ENCODE results near the gene SPTBN1. TPM values are rescaled to one million over a fixed set of nuclear protein-coding genes. Genes with fewer than 3 reads are reported as not detected.

SPTBN1 gene
- total RNA-seq, 4 donors from 2014 or later: 189 to 423 (median 341) TPM

DNA sequence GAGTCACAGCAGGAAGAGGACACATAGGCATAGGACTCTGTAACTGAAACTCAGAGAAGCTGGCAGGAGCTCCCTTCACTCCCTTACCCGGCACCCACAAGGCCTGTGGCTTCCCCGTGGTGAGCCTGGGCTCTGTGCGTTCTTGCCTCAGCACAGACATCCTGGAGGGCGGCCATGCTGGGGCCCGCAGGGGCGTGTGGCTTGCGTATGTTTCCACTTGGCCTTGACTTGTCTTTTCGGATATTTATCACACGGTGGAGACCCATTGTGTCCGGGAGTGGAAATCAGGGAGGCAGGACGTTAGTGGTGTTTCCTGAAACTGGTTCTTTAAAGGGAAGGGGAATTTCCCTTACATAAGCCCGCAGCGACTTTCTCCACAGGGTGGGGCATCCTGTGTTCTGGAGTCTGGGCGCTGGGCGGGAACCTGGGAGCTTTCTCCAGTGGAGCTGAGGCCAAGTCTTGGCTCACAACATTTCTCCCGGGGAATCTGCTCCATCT is 217.4 kb downstream of the SPTBN1 start:
- no peak overlapping the region for H3K4me3 ChIP-seq
- no peaks in the 10 kb centered on the region for H3K9me3 ChIP-seq
- TF ChIP-seq POLR2A (IDR thresholded peaks at IDR 0.05) (peak in 1 of 2 donors; percentile 16), CTCF (IDR thresholded peaks at IDR 0.05) (no peak)
- no peaks in the 10 kb centered on the region for H3K27me3 ChIP-seq
- H3K36me3 ChIP-seq: no peaks in the 10 kb centered on the region
- peak overlapping the region; percentile 78 to 89 for H3K27ac ChIP-seq
- intact Hi-C loops (cut with DNase I; ENCODE audit: low total_unique reads): no loop called here
- H3K4me1 ChIP-seq: peaks cover under 1 to 5% of the 10 kb centered on the region in 2 donors
- DNase-seq: peak; percentile 83 to 88

DNA sequence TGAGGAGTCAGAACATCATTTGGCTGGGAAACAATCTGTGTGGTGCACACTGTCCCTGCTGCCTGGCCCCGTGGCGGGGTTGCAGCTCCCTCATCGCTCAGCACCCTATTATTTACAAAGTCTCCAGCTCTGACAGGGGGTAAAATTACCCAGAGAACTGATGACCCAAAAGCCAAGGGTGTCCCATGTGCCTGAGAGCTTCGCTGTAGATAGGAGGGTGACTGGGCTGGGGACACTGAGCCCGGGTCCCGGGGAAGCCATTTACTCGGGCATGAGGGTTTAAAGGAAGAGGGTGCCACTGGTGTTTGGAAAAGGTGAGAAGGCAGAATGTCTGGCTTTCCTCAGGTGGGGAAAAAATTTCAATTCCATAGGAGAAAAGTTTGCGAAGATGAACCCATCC is 219.2 kb downstream of the SPTBN1 start:
- Histone ChIP-seq H3K4me1 (no peaks in the 10 kb centered on the region), H3K27ac (no peak overlapping the region), H3K4me3 (no peak overlapping the region), H3K9me3 (no peaks in the 10 kb centered on the region), H3K27me3 (no peaks in the 10 kb centered on the region), H3K36me3 (no peaks in the 10 kb centered on the region)
- TF ChIP-seq CTCF (IDR thresholded peaks at IDR 0.05): no peak
- TF ChIP-seq POLR2A (IDR thresholded peaks at IDR 0.05): no peak
- intact Hi-C loops (cut with DNase I; ENCODE audit: low total_unique reads): no loop called here
- no peak for DNase-seq

DNA sequence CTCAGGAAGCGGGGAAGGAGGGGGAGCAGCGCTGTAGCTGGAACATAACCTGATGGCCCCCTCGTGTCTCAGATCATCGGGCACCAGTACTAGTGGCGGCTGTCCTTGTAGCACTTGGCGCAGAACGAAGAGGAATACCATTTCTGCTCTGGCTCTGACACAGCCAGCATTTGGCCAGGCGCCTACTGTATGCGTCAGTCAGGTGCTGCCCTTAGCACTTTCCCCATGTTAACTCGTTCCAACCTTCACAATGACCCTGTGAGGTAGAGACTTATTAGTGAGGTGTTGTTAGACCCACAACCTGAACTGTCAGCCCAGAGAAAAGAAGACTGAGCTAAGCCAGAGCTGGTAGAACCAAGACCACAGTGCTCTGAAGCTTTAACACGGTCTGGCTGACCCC is 219.6 kb downstream of the SPTBN1 start:
- no peak for DNase-seq
- Histone ChIP-seq H3K27me3 (no peaks in the 10 kb centered on the region), H3K9me3 (no peaks in the 10 kb centered on the region), H3K4me3 (no peak overlapping the region), H3K4me1 (no peaks in the 10 kb centered on the region), H3K27ac (no peak overlapping the region), H3K36me3 (no peaks in the 10 kb centered on the region)
- intact Hi-C loops (cut with DNase I; ENCODE audit: low total_unique reads): no loop called here
- no peak for TF ChIP-seq CTCF (IDR thresholded peaks at IDR 0.05)
- TF ChIP-seq POLR2A (IDR thresholded peaks at IDR 0.05): no peak

- H3K27me3 ChIP-seq: no peaks in the 10 kb centered on the region
- TF ChIP-seq CTCF (IDR thresholded peaks at IDR 0.05): no peak
- no peak for TF ChIP-seq POLR2A (IDR thresholded peaks at IDR 0.05)
- DNase-seq: no peak
- H3K36me3 ChIP-seq: no peaks in the 10 kb centered on the region
- H3K27ac ChIP-seq: no peak overlapping the region
- H3K4me1 ChIP-seq: no peaks in the 10 kb centered on the region
- no peaks in the 10 kb centered on the region for H3K9me3 ChIP-seq
- intact Hi-C loops (cut with DNase I; ENCODE audit: low total_unique reads): no loop called here
- no peak overlapping the region for H3K4me3 ChIP-seq
These were observed 220.5 kb downstream of the SPTBN1 start for GRCh38 chr2:54676656-54677055.

DNA sequence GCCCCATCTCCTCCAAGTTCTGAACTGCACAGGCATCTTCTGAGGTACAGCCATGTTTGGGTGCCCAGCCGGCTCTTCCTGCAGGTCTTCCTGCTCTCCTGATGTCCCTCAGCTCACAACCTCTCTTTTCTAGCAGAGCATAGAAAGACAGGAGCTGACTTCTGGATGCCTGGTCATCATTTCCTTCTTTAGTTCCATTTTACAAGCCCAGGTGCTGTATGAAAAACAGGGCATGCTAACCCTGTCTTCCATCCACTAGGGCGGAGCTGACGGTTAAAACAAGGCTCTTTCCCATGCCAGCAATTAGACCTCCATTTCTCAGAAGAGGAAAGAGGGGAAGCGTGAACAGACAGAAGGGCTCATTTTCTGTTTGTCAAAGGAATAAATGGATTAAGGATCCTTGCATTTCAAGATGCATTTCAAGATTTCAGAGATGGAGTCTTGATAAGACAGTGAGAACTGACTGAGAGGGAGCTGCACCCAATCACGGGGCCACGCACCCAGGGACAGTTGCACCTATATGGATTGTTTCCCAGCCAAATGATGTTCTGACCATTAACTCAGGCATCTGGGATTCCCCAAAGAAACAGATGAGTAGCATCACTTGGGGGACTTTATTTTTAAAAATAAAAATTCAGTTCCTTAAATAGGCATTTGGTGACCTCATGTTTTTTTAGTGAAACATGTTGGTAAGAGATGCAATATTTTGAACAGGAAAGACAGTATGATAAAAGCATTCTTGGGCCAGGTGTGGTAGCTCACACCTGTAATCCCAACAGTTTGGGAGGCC is 221.5 kb downstream of the SPTBN1 start:
- Histone ChIP-seq H3K4me1 (no peaks in the 10 kb centered on the region), H3K4me3 (no peak overlapping the region), H3K27me3 (no peaks in the 10 kb centered on the region), H3K9me3 (no peaks in the 10 kb centered on the region), H3K36me3 (no peaks in the 10 kb centered on the region), H3K27ac (no peak overlapping the region)
- no peak for TF ChIP-seq POLR2A (IDR thresholded peaks at IDR 0.05)
- TF ChIP-seq CTCF (IDR thresholded peaks at IDR 0.05): no peak
- DNase-seq: no peak
- intact Hi-C loops (cut with DNase I; ENCODE audit: low total_unique reads): no loop called here

All from uterus (tissue), 4 donors.